Nucleus accumbens (tissue), 56 donors: ENCODE measurements around the gene ETS2.

Source experiments
- DNase-seq, 56 donors: peaks; one replicate each; lab custom pipeline; 2025; lab: John Stamatoyannopoulos, UW

Gene ETS2

DNA sequence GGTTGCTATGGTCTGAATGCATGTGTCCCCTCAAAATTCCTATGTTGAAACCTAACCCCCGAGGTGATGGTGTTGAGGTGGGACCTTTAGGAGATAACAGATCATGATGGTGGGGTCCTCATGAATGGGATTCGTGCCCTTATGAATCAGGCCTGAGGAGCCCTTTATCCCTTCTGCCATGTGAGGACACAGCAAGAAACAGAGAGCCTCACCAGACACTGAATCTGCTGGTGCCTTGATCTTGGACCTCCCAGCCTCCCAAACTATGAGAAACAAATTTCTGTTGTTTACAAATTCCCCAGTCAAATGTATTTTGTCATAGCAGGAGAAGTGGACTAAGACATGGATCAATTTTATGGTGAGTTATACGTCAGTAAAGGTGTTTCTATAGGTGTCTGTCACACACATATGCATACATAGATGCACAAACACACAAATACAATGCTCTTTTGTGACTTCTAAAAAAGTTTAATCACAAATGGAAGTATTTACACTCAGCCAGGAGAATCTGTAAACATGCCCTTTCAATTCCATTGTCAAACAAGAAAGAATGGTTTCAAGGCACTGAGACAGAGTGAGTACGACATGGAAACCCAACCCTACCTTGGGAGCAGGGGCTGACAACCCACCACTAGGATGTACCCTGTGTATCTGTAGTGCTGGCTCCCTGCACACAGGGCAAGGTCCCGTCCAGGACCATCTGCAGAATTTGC is 5.5 kb upstream of the ETS2 start:
- DNase-seq = no peak

DNA sequence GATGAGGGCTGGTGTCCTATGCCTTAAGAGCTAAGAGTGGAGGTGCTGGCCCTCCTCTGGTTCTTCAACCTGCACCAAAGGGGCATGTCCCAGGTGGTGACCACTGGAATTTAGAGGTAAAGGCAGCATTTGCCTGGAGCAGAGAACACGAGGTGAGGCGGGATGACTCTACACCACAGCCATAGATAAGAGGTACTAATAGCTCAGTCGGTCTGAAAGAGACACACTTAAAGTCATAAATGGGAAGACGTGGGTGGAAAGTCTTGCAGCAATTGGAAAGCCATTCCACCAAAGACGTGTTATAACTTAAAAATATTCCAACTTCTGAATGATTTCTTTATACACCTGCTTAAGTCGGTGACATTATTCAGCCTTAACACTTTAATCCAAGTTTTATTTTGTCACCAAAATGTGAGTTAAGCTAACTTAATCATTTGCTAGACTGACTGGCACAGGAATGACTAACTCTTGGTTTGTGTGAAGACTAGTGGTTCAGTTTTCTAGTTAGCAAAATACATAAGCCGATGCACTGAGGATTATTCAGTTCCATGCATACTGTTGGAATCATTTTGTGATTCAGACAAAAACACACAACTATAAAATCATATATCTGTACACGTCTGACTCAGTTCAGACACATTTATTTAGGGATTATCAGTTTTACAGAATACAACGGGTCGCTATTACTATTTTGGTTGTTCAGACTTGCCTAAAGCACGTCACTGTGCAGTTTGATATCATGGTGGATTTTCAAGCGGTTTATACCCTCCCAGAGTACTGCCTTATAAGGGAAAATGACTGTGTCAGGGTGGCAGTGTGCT is 4.6 kb upstream of the ETS2 start:
- DNase-seq = no peak

DNA sequence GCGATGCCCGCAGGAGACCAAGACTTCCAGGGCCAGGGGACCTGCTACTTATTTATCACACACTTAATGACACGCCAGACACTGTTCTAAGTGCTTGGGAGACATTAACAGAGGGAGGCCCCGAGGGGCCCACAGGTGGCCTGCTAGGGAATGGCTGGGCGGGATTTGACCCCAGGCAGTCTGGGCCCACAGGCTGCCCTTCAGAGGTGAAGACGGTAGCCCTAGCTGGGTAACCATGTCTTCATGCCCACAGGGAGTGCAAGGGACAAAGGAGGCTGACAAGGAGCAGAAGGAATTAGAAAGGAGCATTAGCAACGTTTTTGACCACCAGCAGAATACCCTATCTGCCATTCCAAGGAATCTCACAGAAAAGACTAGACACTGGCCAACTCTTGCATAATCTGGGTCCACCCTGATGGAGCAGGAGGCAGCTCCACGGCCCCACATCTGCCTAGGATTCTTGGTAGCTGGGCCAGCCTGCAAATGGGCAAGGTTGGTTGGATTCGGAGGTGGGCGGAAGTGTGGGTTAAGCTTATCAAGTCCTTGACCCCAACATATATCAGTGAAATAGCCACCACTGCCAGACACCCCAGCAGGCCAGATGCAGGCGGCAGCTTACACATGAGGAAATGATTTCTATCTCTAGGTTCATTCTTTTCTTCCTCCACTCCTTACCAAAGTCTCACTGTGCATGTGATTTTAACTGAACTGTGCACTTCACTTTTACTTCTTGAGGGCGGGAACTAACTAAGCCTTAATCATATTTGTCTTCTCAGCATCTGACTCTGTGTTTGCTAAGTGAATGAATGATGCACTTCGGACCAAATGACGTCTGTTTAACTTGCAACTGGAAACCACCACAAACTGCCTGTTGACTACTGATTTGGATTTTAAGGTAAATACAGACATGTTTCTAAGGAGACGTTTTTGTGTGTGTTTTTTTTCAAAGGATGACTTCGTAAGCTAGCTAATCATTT is 3.4 kb upstream of the ETS2 start:
- no peak for DNase-seq

DNA sequence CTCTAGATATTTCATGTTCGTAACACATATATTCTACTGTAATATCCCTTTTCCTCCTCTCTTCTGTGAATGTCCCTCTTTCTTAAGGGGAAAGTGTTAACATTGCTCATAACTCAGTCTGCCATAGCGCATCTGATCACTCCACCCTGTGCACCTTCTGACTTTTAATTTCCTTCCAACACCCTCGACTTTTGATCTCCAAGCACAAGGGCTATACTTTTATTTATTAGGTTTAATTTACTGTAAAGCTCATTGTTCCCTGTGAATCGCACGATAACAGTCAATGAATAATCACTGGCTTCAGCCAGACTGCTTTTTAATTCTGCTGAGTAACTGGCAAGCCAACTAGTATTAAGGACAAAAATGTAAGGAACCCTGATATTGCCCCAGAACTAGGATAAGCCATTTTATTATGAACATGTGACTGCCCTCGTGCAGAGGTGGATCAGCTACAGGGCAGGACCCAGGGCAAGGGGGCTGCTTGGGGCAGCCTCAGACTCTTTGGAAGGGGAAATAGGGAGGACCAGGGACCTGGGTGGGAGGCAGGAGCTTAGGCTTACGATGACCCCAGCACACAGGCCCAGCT is 2.6 kb upstream of the ETS2 start:
- no peak for DNase-seq

DNA sequence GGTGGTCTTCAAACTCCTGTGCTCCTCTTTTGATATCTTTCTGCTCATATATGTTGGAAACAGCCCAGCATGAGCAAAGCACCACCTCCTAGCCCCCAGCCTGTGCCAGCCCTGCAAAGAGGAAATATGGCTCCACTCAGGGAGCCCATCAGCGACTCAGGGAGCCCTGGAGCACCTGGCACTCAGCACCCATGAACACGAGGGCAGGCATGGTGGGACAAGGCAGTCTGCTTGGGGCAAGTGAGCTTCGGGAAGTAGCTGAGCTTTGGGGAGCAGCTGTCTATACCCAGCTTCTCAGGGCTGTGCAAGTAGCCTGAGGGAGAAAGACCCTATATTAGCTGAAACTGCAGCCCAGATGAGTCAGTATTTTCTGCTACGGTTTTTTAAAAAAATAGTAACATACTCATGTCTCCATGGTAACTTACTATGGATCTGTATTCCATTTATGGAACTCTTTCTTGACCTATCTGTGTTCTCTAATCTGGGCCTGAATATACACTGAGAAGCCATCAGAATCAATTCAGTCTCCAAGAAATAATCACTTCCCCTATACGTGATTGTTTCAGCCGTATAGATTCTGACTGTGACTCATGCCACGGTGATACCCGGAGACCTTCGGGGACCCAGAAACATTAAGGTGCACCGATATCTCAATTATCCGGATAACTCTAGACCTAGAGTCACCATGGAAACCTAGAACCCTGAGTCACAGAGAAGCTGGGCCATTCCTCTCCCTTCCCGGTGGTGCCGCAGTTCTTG is 1.5 kb upstream of the ETS2 start:
- DNase-seq = peak in 16 of 56 donors; percentile 8 to 73 (median 26)

DNA sequence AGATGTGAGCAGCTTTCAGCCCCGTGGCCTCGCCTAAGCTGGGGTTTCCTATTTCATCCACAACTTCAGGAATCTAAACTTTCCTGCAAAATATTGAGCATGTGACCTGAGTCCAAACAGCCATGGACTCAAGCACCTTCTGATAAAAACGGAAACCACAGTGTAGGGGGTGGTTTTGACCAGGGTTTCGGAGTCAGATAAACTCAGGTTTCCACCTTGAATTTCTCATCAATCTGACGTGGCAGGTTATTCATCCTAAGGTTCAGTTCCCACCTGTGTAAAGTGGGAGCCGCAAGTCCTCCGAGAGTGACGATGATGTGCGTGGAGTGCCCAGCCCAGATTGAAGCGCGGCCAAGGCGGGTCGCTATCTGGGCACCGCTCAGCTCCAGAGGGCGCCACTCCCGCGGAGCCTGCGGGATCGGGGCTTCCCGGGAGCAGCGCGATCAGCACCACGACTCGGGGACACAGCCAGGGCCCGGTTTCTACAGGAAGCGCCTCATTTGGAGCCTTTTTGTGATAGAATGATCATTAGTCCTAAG is 871 bp upstream of the ETS2 start:
- DNase-seq = peak in 44 of 56 donors; percentile 9 to 76 (median 48)

DNA sequence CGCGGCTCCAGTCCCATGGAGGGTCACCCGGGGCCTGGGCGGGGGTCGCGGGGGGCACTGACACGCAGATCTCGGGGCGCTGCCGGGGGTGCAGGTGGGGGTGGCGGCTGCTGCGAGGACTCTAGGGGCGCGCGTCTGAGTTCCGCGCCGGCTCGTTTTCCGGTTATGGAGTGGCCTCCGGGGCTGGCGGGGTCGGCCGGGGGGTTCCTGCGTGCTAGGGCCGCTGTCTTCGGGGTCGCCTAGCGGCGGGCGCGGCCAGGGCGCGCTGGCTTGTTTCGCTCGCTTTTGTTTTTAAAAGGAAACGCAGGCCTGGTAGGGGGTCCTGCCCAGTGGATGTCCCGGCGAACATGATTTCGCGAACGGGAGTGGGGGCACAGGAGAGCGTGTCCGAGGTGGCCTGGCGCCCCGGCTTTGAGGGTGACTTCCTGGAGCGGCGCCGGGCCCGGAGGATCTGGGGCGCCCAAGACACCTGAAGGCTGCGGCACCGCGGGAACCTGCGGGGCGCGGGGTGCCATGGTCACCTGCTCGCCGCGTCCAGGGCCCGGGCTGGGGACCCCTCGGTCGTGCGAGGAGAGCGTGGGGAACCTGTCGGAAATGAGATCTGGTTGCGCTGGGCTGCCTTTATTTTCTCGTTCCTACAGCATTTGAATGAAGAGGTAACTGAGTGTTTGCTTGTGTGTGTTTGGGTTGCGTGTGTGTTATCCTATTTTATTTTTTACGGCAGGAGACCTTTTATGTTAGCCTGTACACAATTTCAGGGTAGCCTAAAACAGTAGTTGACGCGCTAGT is 618 bp downstream of the ETS2 start:
- DNase-seq = peak in 1 of 56 donors; percentile 24

DNA sequence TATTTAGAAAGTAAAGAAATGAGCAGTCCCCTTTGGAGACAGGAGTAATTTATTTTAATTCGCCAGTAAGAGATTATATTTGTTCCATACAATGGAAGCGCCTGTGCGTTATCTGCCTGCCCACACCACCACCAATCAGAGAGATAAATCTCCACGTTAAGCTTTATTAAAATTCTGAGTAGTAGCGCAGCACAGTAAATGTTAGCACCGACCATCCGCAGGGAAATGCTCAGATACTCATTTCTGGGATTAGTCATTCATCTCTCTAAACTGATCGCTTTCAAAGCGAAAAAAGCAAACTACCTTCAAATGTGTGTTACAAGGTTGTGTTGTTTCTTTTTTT is 1.2 kb downstream of the ETS2 start:
- DNase-seq = no peak

DNA sequence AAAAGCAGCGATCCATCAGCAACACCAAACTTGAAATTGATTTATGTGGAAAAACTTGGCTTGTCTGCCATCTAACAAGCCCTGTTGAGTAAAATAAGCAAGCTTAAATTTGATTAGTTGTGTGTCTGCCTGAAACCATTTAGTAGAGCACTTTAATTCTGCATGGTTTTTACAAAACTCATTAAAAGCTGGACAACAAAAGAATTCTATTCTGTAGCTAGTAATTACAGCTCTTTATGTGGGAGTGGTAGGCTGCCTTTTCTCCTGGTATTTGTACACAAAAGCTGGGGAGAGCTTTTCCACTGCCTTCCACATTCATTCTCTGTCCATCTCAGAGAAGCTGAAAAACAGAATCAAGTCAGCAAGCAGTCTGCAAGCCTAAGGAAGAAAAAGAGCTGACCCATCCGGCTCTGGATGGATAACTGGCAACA is 1.7 kb downstream of the ETS2 start:
- DNase-seq = no peak

DNA sequence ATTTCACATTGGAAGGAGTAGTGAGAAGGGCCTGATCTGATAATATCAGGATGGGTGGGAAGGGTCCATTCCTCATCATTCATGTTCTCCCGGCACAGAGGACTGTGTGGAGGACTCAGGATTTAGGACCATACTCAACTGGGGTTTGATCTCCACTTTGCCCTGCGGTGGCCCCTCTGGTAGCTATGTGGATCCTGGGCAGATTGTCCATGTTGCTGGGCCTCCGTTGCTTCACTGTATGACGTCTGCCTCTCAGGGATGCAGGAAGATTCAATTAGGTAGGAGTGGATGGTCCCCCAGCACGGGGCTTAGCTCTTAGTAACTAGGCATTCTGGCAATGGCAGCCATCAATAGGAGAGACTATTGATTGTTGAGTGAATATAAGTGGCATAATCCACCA is 2.3 kb downstream of the ETS2 start:
- DNase-seq = no peak

DNA sequence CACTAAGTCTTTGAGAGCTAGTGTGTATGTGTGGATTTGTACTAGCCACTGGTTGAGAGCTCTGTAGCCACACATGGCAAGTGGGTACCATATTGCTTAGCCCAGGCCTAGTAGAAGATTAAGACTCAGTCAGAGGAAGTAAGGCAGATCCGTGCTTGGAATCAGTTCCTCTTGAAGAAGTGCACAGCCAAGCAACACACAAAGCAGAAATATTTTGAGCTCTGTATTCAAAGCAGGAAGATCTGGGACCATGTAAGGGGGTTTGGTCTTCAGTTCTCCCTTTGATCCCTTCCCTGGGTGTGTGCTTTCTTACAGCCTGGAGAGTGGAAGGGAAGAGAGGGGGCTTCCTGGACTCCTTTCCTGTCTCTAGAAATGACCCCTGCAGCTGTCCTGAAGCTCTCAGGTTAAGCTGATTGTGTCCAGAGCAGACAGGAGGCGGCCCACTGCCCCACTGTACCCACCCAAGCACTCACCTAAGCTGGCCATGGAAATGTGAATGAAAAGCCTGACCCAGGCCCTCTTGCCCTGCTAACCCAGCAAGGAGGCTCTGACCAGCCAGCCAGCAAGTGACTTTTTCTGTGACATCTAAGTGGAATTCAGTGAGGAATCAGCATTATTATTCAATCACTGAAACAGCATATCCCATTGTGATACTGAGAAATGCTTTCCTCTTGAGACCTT is 3.6 kb downstream of the ETS2 start:
- peak in 2 of 56 donors; percentile 17 for DNase-seq

DNA sequence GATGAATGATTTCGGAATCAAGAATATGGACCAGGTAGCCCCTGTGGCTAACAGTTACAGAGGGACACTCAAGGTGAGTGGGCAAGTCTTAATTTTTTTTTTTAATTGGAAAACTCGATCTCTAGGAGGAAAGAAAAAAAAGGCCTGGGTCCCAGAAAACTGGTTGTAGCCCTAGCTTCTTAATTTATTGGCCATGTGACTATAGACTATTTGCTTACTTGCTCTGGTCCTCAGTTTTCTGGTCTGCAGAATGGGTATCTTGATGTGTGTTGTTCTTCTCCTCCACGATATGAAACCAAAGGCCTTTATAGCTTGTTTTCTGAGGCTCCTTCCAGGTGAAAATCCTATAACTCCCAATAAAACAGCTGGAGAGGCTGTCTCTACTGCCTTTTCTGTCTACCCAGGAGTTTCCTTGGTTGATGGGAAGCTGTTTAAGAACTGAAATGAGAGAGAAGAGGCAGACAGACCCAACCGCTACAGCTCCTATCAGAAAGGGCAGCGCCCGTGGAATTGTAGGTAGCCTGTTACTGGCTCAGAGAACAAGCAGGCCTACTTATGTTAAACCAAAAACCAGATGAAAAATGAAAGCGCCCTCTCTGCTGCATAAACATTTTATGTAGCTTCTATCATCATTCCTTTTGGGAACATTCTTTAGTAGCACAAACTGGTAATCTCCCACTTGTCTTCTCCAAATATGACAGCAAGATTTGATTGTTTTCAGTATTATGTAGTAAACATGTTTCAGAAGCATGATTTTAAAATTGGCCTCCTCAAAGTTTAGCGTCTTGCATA is 4.5 kb downstream of the ETS2 start:
- DNase-seq = no peak

DNA sequence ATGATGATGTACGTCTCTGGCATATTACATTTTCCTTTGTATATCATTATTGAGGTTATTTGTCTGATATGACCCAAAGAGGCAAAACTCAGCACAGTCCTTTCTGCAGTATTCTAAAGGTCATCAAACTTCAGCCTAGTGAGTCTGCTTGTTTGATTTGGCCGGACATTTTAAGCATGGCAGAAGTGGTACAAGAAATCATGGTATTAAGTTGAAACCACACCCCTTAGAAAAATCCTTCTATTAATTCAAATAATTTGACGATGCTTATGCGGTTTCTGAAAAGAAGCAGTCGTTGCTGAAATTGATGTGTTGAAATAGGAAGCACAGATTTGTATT is 5.1 kb downstream of the ETS2 start:
- DNase-seq = no peak

DNA sequence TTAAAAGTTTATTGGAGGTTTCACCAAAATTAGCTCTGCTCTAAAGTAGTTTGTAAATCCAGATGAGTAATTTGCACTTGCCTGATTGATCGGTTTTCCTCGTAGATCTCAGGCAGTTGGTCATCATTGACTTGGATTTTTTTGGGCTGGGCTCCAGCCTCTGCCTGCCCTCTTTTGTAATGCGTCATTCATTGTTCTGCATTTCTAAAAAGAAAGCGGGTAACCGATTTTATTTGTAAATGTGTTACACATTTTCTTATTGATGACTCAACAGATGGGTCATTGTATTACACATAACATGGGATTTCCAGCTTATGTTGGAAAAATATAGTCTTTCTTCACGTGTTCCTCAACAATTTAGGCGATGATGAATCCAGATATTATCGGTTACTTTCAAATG is 5.5 kb downstream of the ETS2 start:
- DNase-seq = no peak

DNA sequence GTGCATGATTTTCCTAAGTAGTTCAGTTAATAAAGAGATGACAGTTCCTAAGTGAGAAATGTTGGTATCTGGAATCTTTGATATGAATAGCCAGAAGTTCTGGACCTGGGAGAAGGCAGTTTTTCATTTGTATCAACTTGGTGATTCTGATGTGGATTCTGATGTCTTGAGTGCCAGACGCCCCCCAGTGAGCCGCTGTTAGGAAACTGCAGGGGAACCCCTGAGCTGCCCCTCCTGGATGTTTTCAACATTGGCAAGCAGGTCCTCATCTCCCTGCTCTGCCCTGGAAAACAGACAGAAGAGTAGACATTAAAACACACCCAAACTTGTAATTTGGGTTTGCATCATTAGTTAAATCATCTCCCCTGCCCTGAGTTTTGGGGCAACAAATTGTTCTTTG is 7.4 kb downstream of the ETS2 start:
- no peak for DNase-seq

DNA sequence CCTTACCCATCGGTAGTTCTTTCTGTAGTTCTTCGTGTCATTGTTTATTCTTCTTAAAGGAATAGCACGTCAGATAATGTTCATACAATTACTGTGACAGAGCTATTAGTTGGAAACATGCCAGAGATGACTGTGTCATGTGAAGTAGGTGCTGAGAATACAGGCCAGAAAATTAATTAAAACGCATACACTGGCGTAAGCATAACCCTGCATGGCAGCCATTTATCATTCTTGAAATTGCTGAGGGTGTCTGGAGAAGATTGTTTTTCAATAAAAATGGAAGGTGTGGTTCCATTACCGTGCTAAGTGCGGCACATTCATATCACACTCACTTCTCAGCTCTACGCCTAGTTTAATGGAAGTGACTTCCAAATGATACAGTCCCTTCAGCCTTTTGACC is 7.8 kb downstream of the ETS2 start:
- DNase-seq = no peak
